Epithelial cell of esophagus (primary cell): ENCODE measurements around the gene YBEY.
A peak's percentile ranks its signal among the peaks of the same experiment; 100 is the strongest.

ENCODE experiments used
- DNase-seq: peaks from one replicate; pipeline ENCODE4 v3.0.0; 2010; ENCODE audit warnings: low read depth
- H3K4me3 ChIP-seq: 2 replicates; pipeline ENCODE4 v1.5.1; 2011; ENCODE audit warnings: mild to moderate bottlenecking, low read length, control low read depth
- TF ChIP-seq, protein P1 (sequence below): IDR thresholded peaks from 2 replicates; pipeline ENCODE4 v1.5.1; 2011; ENCODE audit warnings: low read depth, mild to moderate bottlenecking, low read length, control low read depth, inconsistent platforms; ENCODE audit not compliant: insufficient read depth; ENCODE audit errors: missing control alignments

YBEY gene

DNA sequence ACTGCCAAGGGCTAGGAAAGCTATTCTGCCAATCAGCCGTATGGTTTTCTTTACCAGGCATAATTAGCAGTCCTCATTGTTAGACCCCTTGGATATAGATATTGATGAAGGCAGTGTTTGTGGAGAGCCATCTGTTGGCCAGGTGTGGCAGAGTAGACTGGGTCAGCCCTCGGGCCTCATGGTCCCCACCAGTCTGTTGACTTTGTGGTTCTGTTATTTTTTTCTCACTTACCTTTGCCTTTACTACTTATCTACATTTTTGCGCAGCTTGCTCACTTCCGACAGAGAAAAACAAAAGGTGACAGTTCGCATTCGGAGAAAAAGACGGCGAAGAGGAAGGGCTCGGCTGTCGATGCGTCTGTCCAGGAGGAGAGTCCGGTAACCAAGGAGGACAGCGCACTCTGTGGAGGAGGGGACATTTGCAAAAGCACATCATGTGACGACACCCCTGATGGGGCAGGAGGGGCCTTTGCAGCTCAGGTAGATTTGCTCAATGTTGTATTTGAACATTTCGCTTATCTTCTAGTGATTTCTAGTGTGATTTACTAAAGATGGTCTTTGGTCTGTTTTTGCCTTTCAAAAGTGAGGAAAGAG, 40.1 kb downstream of the YBEY start:
- TF ChIP-seq, protein P1, sequence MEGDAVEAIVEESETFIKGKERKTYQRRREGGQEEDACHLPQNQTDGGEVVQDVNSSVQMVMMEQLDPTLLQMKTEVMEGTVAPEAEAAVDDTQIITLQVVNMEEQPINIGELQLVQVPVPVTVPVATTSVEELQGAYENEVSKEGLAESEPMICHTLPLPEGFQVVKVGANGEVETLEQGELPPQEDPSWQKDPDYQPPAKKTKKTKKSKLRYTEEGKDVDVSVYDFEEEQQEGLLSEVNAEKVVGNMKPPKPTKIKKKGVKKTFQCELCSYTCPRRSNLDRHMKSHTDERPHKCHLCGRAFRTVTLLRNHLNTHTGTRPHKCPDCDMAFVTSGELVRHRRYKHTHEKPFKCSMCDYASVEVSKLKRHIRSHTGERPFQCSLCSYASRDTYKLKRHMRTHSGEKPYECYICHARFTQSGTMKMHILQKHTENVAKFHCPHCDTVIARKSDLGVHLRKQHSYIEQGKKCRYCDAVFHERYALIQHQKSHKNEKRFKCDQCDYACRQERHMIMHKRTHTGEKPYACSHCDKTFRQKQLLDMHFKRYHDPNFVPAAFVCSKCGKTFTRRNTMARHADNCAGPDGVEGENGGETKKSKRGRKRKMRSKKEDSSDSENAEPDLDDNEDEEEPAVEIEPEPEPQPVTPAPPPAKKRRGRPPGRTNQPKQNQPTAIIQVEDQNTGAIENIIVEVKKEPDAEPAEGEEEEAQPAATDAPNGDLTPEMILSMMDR: no peak
- no peak overlapping the region for H3K4me3 ChIP-seq
- peak; percentile 16 for DNase-seq

DNA sequence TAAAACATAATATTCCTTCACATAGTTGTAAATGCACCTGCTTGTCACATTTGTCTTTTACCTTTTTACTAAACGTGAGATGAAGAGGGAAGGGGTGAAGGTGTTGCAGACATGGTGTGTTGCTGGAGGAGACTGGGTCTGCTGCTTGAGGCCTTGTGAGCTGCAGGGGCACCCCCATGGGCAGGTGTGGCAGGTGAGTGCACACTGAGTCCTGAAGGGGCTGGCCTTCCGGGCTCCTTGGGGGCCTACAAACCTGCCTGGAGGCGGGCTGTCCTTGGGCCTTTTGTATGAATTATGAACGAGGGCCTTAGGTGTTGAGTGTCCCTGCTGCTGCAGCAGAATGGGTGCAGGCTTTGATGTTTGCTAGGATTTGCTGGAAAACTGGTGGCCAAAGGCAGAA, 41.6 kb downstream of the YBEY start:
- H3K4me3 ChIP-seq: no peak overlapping the region
- TF ChIP-seq, protein P1: no peak
- DNase-seq: no peak

DNA sequence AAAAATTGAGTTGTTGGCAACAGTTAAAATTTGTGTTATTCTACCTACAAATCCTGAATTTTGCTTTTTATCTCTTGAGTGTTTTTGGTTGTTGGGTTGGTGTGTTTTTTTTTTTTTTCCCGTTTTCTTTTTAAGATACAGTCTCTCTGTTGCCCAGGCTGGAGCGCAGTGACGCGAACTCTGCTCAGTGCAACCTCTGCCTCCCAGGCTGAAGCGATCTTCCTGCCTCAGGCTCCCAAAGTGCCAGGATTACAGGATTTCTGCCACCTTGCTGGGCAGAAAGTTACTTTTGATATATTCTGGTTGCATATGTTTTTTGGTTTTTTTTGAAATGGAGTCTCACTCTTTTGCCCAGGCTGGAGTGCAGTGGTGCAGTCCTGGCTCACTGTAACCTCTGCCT, 42.0 kb downstream of the YBEY start:
- no peak for DNase-seq
- TF ChIP-seq, protein P1: no peak
- no peak overlapping the region for H3K4me3 ChIP-seq

DNA sequence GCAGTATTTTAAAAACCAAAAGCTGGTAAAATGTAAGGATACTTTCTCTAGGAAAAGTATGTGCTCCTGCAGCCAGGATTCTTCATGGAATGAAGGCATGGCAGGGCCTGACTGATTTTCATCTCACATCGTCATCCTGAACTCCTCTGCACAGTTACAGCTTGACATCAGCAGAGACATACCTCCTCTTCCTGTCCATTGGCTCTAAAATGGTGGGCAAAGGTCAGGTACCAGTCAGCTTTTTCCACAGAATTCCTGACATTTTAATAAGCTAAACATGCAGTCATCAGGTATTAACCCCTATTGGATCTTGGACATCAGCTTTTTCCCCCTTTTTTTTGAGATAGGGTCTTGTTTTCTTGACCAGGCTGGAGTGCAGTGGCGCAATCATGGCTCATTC, 43.7 kb downstream of the YBEY start:
- H3K4me3 ChIP-seq: no peak overlapping the region
- no peak for DNase-seq
- TF ChIP-seq, protein P1: no peak

DNA sequence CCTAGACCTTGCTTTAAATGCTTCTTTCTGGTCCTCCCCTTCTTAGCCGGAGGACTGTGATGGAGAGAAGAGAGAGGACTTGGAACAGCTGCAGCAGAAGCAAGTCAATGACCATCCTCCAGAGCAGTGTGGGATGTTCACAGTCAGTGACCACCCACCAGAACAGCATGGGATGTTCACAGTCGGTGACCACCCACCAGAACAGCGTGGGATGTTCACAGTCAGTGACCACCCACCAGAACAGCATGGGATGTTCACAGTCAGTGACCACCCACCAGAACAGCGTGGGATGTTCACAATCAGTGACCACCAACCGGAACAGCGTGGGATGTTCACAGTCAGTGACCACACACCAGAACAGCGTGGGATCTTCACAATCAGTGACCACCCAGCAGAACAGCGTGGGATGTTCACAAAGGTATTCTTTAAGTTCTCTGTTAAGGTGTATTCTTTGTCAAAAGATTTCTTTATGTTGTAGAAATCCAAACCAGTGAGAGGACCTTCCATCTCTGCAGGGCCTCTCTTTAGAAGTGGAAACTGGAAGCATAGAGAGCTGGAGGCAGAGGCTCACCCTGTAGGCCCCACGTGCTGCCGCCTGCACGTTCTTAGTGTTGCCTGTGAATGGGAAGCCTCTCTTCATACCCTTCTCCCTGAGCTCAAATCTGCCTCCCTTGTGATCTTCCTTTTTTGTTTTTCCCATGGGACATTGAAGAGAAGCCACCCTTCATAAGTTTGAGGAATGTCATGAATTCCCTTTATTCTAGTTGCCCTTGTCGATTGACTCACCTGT, 48.4 kb downstream of the YBEY start:
- DNase-seq: no peak
- TF ChIP-seq, protein P1: no peak
- H3K4me3 ChIP-seq: no peak overlapping the region

DNA sequence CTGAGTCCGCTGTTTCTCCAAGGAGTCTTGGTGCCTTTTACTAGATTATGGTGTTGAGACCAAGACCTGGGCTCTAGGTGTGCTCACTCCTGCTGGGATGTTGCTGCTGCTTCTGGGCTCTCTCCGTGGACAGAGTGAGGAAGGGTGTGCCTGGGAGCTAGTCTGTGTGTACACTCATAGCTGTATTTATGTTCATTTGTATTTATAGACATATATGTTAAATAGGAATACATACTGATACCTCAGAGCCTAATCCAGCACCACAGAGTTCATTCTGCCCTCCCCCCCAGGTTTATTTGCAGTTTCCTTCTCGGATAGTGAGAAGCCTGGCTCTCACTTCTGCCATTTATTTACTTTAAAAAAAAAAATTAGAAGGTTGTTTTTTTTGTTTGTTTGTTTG, 50.5 kb downstream of the YBEY start:
- TF ChIP-seq, protein P1: no peak
- no peak overlapping the region for H3K4me3 ChIP-seq

More for the DNA sequence above, 50.5 kb downstream of the YBEY start:
- DNase-seq: no peak
